GM18861 (cell line): ENCODE measurements around the gene PSMD6.

ENCODE experiments used
- ATAC-seq: cut with Tn5 transposase; IDR thresholded peaks from one replicate; pipeline ENCODE4 v1.9.1; 2021; ENCODE audit not compliant: unreplicated experiment

Gene PSMD6

DNA sequence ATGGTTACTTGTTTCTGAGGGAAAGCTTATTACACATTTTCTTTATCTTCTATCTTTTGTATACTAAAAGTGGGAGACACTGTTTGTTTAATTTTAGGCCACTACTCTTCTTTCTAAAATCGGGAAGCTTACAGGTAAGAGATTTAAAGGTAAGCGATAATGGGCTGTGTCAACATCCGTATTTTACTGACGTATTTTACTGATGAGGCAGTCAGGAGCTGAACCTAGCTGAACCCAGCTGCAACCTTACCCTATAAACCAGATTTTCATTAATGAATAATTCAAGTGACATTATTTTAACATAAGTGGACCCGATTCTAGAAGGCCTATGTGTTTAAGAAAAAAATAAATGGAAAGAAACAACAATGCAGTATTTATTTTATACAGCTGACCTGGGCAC is 13.1 kb downstream of the PSMD6 start:
- ATAC-seq, result no peak

DNA sequence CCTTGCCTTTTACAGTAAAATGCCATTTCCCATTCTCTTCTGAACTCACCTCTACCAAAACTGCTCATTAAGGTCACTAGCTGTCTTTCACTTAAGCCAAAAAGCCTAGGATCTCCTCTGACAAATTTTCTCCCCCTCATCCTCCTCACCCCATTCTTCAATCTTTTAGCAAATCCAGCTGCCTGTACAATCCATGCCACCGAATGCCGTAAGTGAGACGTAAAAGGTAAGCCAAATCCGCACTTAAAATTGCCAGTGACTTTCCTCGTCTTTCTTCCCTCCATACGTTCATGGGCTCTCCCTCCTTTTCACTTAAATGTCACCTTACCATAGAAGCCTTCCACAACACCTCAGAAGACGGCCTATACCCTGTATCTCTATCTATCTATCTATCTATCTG is 13.8 kb downstream of the PSMD6 start:
- ATAC-seq, result no peak

DNA sequence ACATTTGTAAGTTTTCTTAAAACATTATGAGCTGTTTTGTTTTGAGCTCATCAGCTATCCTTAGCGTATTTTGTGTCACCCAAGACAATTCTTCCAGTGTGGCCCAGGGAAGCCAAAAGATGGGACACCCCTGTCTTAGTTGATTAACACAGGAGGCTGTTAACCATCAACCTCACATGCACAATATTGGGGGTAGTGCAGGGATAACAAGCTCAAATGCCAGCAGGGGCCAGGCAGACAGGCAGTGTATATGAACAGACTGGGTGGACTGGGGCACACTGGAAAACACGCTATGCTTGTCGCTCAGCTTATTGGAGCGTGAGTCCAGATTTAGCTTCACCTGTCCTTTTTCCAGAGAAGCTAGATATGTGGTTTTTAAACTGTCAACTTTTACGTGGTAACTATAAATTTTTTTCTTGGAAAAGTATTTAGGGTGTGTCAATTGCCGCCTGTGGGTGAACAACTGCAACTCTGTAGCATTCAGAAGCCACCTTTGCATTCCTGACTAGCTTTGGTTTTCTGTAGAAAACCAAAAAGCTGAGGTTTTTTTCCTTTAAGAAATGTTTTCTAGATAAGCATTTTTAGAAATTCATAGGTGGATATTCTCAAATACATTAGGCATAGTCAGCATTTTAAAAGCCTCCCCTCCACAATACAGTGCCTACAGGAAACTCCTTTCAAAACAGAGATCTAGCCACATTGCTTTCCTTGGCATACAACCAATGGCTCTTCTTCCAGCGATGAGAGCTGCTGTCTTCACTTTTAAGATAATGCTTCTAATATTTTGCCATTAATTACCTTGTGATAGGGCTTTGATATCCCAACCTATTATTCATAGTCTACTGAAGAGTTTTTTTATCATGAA is 14.6 kb downstream of the PSMD6 start:
- no peak for ATAC-seq

DNA sequence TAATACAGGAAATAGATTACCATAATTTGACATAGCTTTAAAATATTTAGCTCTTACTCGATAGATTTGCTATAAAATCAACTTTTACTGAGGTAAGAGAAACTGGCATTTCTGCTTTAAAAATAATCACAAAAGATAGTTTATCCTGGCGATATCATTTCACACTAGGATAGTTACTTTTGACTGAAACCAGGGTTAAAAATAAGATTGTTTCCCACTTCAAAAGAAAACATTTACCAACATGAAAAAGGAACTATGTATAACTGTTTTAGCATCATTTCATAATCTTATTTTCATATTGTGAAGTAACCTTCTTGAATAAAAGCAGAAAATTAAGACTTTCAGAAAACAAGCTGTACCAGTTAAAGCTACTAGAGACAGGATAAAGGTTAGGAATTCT is 15.3 kb downstream of the PSMD6 start:
- ATAC-seq, result no peak

DNA sequence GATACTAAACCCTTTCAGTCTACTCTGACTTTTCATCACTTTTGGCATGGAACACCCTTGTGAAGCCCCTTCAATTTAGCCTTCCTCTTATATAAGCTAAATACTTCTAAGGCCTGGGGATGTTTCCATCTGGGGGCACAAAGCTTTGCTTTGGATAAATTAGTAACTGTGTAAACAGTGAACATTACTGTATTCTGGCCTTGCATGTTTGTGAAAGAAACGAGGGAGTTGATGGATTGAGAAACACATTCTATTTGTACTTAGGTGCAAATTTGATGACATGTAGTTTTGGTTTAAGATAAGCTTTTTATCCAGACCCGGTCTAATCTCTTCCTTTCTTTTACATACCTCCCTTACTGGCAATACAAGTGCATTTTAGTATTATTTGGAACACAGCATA is 19.7 kb downstream of the PSMD6 start:
- no peak for ATAC-seq

DNA sequence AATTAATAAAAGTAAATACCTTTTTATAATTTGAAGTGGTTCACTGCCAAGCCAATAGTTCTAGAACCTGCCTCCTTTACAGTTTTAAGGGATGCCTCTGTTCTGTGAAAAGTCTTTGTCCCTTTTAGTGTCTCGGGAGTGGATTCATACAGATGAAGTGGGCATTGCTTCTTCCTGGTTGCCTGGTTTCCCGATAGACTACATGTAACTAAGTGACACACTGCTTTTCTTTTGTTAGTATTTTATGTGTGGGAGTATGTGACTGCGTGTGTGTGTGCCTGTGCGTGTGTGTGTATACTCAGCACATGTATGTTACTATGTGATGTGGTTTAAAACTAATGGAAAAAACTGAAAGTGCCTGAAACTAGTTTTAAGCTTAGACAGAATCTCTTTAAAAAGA is 21.1 kb downstream of the PSMD6 start:
- ATAC-seq, result no peak

DNA sequence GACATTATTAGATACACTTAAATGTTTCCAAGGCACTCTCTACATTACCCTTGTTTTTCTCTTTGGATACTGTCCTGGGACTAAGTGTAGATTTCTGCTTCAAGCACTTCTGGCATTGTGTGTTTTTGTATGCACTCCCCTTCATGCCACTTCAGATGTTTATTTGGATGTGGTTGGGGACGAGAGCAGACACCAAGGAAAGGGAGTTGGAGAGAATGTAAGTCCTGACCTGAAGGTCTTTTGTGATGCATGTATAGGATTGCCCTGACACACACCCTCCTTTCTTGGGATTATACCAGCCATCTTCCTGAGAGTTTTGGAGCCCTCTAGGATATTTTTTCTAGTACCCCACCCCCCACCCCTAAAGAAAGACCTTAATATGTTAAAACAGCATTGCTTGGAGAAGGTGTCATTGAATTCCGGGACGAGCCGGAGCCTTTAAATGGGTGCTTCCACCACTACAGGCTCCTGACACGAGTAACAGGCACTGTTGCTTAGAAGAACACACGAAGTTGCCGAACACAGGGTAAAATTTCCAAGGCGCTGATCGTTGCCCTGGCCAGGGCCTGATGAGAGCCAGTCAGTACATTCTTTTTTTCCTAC is 22.7 kb downstream of the PSMD6 start:
- no peak for ATAC-seq

DNA sequence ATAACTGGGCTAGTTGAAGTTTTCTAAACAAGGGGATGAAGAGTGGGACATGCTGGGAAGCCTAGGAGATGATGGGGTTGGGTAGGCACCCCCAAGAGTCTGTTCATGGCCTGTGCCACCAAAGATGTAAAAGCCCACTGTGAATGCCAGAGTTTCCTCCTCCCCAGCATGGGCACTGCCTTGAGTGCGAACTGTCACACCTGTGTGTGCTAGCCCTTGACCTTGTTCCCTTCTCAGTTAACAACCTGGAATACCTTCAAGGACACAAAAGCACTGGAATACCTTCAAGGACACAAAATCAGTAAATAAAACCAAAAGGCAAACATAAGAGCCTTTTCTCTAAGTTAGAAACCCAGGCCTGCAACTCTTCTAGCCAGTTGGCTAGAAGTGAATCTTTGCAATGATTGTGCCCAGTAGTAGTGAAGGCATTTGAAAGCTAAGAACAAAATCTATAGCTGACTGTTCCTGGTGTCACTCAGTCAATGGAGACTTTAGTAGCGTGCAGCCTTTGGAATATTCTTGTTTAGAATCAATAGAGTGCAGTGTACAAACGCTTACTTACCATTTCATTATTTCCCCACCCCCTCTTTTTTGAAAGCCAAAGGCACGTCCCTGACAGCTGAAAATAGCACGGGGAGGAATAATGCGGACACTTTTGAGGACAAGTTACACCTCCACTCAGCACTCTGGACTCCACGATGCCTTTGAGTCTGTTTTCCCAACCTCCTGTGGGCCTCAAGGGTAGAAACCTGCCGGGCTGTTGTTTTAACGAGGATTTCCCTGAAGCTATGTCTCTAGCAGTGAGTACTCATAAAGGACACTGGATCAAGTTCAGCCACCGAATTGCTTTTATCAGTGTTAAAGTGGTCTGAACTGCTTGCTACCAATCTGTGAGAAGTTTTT is 24.2 kb downstream of the PSMD6 start:
- no peak for ATAC-seq

DNA sequence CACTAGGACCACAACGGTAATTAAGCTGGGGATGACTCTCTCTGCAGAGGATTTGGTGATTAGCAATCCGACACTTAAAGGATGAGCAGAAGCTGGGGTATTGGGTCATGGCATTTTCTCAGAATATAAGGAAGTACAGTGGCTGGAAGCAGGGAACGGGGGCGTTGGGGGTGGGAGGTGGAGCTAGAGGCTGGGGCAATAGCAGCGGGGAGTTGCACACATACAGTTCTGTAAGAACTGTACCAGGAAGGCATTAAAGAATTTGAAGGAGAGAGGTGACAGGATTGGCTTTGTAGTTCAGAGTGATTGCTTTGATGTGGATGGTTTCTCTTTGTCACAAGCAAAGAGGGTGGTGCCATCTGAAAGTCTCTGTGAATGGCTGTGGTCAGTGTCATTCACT is 28.2 kb downstream of the PSMD6 start:
- no peak for ATAC-seq

DNA sequence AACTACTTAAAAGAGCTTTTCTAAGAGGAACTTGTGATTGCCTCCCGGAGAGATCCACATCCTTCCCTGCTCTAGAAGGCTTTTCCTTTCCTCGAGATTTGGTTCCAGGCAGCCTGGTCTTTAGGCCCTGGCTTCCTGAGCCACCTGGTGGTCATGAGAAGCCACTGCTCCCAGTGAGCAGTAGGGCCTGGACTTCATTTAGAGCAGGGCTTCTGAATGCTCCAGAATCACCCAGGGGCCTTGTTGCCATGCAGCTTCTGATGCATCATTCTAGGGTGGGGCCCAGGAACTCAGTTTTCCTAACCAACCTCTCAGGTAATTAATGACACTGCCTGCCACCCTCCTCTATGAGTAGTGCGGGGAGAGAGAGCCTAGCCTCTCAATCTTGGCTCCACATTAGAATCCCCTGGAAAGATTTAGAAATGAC is 29.6 kb downstream of the PSMD6 start:
- peak; percentile 84 for ATAC-seq

DNA sequence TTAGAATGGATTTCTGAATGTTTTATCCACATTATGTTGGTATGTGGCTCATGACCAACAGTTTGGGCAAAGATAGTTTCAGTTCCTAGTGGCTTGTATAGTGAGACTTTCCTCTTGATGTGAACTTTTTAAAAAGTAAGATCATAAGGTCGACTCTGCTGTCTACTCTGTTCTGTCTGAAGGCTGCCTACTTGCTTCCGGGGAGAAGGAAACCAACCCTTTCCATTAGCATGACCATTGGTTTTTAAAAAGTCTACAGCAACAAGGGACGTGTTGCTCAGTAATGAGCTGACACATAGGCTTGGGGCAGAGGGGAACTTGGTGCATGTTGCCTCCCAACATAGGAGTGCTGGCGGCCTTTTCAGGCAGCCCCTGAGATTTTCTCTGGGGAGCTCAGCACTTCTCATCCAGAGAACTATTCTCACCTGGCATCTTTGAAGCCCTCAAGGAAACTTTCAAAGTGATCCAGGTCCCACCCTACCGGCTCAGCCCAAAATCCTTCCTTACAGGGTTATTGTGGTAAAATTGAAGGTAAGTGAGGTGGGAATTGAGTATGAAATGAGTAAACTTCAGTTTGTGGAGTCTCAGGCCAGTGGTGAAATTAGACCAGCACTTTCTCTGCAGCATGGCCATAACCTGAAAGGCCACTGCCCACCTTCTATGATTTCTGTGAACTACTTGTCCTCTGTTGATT is 30.6 kb downstream of the PSMD6 start:
- ATAC-seq, result no peak

DNA sequence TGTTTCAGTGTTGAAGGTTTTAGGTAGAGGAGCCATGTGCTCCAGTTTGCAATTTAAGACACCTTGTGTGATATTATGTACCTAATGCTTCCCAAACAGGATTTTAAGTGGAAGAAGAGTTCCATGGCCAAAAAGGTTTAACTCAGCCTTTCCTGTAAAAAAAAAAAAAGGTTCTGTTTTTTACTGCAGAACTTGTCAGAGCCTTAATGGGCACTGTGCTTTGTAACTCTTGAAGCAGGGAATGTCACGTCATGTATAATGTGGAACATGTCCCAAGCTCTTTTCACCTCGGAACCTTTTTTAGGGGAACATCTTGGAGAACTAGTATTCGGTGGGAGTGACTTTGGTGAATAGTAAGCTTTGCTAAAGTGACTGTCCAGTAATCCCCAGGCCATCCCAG is 31.6 kb downstream of the PSMD6 start:
- ATAC-seq, result no peak

DNA sequence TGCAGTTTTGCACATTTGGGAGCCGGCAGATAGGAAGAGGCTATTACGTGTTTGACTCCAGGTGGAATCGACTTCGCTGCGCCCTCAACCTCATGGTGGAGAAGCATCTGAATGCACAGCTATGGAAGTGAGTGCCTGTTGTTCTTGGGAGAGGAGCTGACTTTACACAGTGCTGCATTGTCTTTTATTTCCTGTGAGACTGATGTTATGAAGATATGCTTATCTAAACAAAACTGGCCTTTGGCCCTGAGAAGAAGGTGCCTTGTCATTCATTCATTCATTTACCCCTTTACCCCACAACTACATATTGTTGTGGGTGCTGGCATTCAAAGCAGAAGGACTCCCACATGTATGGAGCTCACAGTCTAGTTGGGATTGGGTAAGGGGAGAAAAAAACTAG is 32.6 kb downstream of the PSMD6 start:
- no peak for ATAC-seq

DNA sequence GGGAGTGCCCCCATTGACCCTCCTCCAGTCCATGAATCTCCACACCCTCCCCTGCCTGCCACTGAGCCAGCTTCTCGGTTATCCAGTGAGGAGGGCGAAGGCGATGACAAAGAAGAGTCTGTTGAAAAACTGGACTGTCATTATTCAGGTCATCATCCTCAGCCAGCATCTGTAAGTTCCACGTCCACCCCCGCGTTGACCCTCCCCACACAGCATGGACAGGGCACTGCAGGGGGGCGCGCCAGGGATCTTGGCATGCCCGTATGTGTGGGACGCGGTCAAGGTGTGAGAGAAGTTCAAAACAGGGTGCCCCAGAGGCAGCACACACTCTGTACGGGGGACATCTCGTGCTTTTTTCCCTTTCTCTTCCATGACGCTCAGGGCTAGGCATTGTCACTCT is 33.1 kb downstream of the PSMD6 start:
- ATAC-seq, result no peak

DNA sequence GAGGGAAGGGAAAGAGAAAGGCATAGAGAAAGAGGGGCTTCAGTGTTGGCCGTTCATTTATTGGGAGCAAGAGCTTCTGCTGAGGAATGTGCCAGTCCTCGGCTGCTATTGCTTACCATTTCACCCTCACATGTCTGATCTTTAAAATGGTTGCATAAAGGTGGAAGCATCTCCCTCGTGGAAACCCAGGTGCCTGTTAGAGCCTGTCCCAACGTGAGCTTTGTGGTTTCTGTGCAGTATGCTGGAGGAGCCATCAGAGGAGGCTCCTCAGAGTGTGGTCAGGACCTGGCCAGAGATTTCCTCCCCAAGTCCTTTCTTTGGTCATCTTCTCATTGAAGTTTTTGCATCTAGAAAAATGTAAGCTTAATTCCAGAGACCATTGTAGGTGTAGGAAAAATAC is 34.4 kb downstream of the PSMD6 start:
- no peak for ATAC-seq

DNA sequence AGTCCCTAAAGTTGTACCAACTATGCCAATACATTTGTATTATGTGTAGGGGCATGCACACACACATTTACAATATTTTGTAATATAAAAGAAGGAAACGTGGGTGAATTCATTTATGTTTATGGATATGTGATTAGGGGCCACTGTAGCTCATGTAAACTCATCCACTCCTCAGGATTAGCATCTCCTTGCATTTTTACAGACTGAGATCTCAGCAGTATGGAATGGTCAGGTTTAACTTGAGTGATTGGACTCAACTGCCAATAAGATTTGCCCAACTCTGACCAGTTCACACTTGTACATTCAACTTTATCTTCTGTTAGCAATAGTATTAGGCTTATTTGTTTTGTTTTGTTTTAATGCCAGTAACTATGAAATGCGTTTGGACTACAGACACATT is 36.5 kb downstream of the PSMD6 start:
- no peak for ATAC-seq

DNA sequence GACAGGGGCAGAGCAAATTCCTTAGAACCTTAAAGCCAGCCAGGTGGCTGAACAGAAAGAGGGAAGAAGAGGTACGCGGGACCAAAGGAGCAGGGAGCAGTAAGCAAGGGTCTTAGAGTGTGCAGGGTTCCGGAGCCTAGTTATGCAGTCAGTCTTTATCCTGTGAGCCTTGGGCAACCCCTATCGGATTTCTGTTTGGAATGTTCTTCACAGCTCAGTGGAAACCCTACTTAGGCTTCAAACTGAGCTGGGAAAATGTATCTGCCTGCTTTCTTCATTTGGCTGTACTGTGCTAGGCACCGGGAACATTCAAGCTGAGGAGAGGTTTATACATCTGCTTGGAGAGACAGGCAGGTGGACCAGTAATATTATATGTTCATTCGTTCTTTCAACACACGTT is 37.1 kb downstream of the PSMD6 start:
- no peak for ATAC-seq

DNA sequence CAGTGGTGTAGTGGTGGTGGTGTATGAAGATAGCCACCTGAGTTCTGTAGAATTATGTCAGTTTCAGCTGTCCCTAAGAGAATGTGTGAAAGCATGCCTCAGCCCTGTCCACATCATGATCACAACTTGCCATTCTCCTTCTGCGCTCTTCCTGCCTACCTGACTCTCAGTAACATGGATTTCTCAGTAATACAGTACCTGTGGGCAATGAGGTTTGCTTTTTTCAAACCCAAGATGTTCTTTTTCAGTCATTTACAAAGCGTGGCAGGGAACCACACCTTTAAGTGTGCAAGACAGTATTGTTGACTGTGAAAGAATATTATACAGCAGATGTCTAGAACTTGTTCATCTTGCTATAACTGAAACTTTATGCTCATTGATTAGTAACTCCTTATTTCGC is 38.9 kb downstream of the PSMD6 start:
- no peak for ATAC-seq

DNA sequence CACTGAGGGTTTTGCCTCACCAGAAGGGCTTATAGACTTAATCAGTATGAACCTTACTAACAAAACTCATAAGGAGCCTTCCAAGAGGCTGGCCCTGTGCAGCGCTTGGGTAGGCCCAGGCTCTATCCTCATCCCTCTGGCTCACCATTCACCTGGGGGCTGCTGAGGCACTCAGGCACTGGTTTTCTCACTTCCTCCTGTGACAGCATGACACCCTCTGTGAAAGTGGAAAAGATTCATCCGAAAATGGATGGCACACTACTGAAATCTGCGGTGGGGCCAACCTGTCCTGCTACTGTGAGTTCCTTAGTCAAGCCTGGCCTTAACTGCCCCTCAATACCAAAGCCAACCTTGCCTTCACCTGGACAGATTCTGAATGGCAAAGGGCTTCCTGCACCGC is 41.3 kb downstream of the PSMD6 start:
- no peak for ATAC-seq

DNA sequence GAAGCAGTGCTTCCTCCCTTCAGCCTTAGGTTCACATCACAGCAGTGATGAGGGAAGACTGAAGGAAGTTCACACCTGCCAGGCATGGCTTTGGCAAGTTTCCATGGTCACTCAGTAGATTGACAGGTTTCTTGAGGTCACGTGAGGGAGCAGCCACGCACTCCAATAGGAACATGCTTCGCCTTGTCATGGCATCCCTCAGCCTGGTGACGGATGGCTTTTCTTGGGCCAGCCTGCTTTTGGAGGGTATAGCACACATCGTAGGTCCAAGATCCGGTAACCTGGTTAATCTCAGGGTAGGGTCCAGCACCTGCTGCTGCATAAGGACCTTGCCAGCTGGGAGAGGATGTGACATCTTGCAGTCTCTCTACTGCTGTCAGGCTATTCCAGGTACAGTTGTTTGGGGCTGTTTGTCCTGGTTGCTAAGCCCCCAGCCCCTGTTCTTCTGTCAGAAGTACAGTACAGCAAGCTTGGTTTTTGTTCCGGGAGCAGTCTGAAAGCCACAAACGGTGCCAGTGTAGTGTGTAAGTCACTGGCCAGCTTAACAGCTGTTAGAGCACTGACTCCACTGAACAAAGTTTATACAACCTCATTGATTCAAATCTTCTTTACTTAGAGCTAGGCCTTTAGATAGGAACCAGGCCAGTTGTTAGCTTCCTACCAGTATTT is 42.3 kb downstream of the PSMD6 start:
- no peak for ATAC-seq

DNA sequence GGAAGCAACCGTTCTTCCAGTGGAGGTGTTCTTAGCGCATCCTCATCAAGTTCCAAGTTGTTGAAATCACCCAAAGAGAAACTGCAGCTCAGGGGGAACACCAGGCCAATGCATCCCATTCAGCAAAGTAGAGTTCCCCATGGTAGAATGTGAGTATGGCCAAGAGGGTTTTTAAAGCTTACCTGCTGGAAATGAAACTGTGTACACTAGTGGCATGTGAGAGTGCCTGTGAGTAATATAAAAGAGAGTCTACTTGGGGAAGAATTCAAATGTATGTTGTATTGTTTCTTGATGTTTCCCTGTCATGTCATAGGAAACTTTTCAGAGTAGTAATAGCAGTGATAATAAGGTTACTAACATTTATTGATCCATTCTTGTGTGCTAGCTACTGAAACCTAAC is 43.3 kb downstream of the PSMD6 start:
- no peak for ATAC-seq
